Vagina (tissue), 2 donors: ENCODE results near the gene P4HA1.
A peak's percentile ranks its signal among the peaks of the same experiment; 100 is the strongest.

Experiments used
- POLR2A ChIP-seq, 2 donors: fragments of 450-650 bp; IDR thresholded peaks; one replicate each; pipeline ENCODE4 v1.6.1; 2017; ENCODE audit warnings: antibody characterized with exemption in 2 of 2, mild to moderate bottlenecking in 2 of 2, moderate library complexity in 2 of 2
- POLR2AphosphoS5 ChIP-seq, 2 donors: sonication (generic); formaldehyde crosslinking; IDR thresholded peaks; one replicate each; pipeline ENCODE4 v1.9.0; 2017; ENCODE audit warnings: antibody characterized with exemption in 2 of 2, mild to moderate bottlenecking in 2 of 2, low read depth in 1 of 2; ENCODE audit not compliant: insufficient read depth in 1 of 2
- TF ChIP-seq, protein P1 (sequence below), 3 experiments: fragments of 450-650 bp in 2 of 3; fragments of 200-600 bp in 1 of 3; sonication (generic) in 1 of 3; IDR thresholded peaks; one replicate each; pipeline ENCODE4 v1.5.1; 2017 to 2019; ENCODE audit warnings: antibody characterized with exemption in 3 of 3, mild to moderate bottlenecking in 2 of 3, moderate library complexity in 2 of 3

DNA sequence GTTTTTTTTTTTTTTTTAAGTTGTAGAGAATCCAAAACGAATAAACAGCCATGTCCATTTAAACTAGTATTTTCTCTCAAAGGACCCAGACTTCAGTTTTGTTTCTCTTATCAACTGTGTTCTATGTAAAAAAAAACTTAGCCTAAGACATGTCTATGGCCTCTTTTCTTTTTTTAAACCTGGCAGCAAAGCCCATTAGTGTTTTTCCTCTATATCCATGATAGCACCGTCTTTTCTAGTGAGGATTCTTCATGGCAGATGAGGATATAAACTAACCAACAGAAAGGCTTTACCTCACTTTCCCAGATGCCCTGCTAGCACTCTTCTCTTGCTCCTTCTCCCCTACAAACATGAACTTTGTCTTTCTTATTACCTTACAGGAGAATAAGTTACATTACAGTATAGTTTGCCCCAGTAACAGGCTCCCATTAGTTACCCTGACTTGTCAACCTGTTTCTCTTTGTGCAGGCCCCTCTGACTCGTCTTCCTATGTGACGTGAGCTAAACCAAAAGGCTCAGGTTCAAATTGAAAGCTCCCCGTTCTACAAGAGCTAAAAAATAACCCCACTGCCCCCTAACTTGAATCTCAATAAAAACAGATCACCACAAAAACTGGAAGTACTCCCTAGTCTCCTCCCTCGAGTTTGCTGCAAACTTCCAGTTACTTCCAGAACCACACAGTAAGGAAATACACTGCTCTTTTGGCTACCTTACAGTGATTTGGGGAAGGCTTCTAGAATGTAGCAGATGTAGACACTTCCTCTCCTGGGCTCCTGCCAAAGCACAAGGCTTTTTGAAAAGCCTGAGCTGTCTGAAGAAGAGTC lies 20.1 kb downstream of the P4HA1 start:
- TF ChIP-seq, protein P1, sequence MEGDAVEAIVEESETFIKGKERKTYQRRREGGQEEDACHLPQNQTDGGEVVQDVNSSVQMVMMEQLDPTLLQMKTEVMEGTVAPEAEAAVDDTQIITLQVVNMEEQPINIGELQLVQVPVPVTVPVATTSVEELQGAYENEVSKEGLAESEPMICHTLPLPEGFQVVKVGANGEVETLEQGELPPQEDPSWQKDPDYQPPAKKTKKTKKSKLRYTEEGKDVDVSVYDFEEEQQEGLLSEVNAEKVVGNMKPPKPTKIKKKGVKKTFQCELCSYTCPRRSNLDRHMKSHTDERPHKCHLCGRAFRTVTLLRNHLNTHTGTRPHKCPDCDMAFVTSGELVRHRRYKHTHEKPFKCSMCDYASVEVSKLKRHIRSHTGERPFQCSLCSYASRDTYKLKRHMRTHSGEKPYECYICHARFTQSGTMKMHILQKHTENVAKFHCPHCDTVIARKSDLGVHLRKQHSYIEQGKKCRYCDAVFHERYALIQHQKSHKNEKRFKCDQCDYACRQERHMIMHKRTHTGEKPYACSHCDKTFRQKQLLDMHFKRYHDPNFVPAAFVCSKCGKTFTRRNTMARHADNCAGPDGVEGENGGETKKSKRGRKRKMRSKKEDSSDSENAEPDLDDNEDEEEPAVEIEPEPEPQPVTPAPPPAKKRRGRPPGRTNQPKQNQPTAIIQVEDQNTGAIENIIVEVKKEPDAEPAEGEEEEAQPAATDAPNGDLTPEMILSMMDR (IDR thresholded peaks at IDR 0.05) = no peak
- TF ChIP-seq POLR2A (IDR thresholded peaks at IDR 0.05) = no peak
- TF ChIP-seq POLR2AphosphoS5 (IDR thresholded peaks at IDR 0.05; ENCODE audit: insufficient read depth in 1 of 2, low read depth in 1 of 2) = peak in 1 of 2 donors; percentile 93
